Smooth muscle cell (in vitro differentiated cells): ENCODE data around the gene PARP16. TPM values are rescaled to one million over a fixed set of nuclear protein-coding genes. Genes with fewer than 3 reads are reported as not detected.

Experiments
- DNase-seq: peaks from one replicate; lab custom pipeline; 2025; ENCODE audit not compliant: unreplicated experiment; lab: John Stamatoyannopoulos, UW
- H2AFZ ChIP-seq: fragments of 200-600 bp; sonication (generic); 2 replicates; pipeline ENCODE4 v1.6.0; 2016; ENCODE audit warnings: antibody characterized with exemption, low read depth, mild to moderate bottlenecking
- H3F3A ChIP-seq: fragments of 200-600 bp; sonication (generic); 2 replicates; pipeline ENCODE4 v1.6.0; 2017; ENCODE audit warnings: antibody characterized with exemption, low read depth
- H3K27ac ChIP-seq: fragments of 200-600 bp; sonication (generic); 2 replicates; pipeline ENCODE4 v1.5.1; 2016; ENCODE audit warnings: low read depth, mild to moderate bottlenecking
- H3K27me3 ChIP-seq: fragments of 200-600 bp; sonication (generic); 2 replicates; pipeline ENCODE4 v1.6.1; 2016; ENCODE audit warnings: low read depth, mild to moderate bottlenecking
- H3K36me3 ChIP-seq: fragments of 200-600 bp; sonication (generic); 2 replicates; pipeline ENCODE4 v1.5.1; 2016; ENCODE audit warnings: low read depth
- H3K4me1 ChIP-seq: fragments of 200-600 bp; sonication (generic); 2 replicates; pipeline ENCODE4 v1.5.1; 2016; ENCODE audit warnings: low read depth
- H3K4me2 ChIP-seq: fragments of 200-600 bp; sonication (generic); 2 replicates; pipeline ENCODE4 v1.6.0; 2016; ENCODE audit warnings: mild to moderate bottlenecking
- H3K4me3 ChIP-seq: fragments of 200-600 bp; sonication (generic); 2 replicates; pipeline ENCODE4 v1.5.1; 2016; ENCODE audit warnings: mild to moderate bottlenecking
- H3K79me2 ChIP-seq: fragments of 200-600 bp; sonication (generic); 2 replicates; pipeline ENCODE4 v1.6.0; 2016; ENCODE audit warnings: low read depth, mild to moderate bottlenecking
- H3K9ac ChIP-seq: fragments of 200-600 bp; sonication (generic); 2 replicates; pipeline ENCODE4 v1.6.0; 2016; ENCODE audit warnings: low read depth
- H3K9me3 ChIP-seq: fragments of 200-600 bp; sonication (generic); replicated peaks from 2 replicates; pipeline ENCODE4 v1.5.1; 2016; ENCODE audit warnings: low read depth
- H4K20me1 ChIP-seq: fragments of 200-600 bp; sonication (generic); 2 replicates; pipeline ENCODE4 v1.6.0; 2016; ENCODE audit warnings: low read depth
- WGBS: methylation state at CpG from one replicate; pipeline ENCODE4 v1.1.7; 2016; ENCODE audit warnings: low lambda C conversion rate; 5-methylcytosine and 5-hydroxymethylcytosine counted together
- polyA plus RNA-seq: library from polyadenylated mRNA; unstranded; fragments of >200 nt; fragmentation: Nextera tagmentation; extraction: Ambion mirVana; gene quantifications from 2 replicates; pipeline ENCODE4 v1.2.1, GENCODE V29; 2016
- total RNA-seq: library from RNA; depleted of rRNA; stranded (reverse); fragments of >200 nt; gene quantifications from 2 replicates; pipeline ENCODE4 v1.2.3, GENCODE V29; 2014
- TF ChIP-seq, protein P1 (sequence below): fragments of 200-600 bp; sonication (generic); IDR thresholded peaks from 2 replicates; pipeline ENCODE4 v1.5.1; 2017; ENCODE audit warnings: borderline replicate concordance, mild to moderate bottlenecking, antibody characterized with exemption; ENCODE audit not compliant: insufficient read depth, poor library complexity, severe bottlenecking

Gene PARP16
- total and polyA plus RNA-seq, 2 experiments from 2014 or later: 6.0 to 15.1 TPM

DNA sequence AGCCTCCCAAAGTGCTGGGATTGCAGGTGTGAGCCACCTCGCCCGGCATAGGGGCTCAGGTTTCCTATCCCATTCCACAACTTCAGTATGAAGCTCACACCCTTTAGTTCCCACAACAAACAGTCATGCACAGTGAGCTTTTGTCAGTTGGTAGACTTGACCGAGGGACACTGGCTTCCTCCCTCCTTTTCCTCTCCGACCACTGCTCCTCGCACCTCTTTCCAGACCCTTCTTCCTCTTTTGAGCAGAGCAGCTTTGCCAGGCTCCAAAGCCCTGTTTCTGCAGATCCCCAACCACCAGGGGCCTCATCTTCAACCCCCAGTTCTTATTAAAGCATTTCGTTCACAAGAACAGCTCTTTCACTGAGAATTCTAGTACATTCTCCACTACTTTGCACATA lies 62.7 kb downstream of the PARP16 start:
- H3K36me3 ChIP-seq: no peaks in the 10 kb centered on the region
- no peaks in the 10 kb centered on the region for H3F3A ChIP-seq
- H3K9ac ChIP-seq: no peak overlapping the region
- H3K4me1 ChIP-seq: no peaks in the 10 kb centered on the region
- TF ChIP-seq, protein P1, sequence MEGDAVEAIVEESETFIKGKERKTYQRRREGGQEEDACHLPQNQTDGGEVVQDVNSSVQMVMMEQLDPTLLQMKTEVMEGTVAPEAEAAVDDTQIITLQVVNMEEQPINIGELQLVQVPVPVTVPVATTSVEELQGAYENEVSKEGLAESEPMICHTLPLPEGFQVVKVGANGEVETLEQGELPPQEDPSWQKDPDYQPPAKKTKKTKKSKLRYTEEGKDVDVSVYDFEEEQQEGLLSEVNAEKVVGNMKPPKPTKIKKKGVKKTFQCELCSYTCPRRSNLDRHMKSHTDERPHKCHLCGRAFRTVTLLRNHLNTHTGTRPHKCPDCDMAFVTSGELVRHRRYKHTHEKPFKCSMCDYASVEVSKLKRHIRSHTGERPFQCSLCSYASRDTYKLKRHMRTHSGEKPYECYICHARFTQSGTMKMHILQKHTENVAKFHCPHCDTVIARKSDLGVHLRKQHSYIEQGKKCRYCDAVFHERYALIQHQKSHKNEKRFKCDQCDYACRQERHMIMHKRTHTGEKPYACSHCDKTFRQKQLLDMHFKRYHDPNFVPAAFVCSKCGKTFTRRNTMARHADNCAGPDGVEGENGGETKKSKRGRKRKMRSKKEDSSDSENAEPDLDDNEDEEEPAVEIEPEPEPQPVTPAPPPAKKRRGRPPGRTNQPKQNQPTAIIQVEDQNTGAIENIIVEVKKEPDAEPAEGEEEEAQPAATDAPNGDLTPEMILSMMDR: no peak
- H3K4me3 ChIP-seq: no peak overlapping the region
- H3K79me2 ChIP-seq: no peaks in the 10 kb centered on the region
- no peaks in the 10 kb centered on the region for H3K9me3 ChIP-seq
- no peaks in the 10 kb centered on the region for H4K20me1 ChIP-seq
- 88% methylated on average over 6 of the region's 6 CpGs for WGBS
- DNase-seq: no peak
- no peaks in the 10 kb centered on the region for H3K27me3 ChIP-seq
- H3K27ac ChIP-seq: no peak overlapping the region
- no peak overlapping the region for H2AFZ ChIP-seq
- no peak overlapping the region for H3K4me2 ChIP-seq

DNA sequence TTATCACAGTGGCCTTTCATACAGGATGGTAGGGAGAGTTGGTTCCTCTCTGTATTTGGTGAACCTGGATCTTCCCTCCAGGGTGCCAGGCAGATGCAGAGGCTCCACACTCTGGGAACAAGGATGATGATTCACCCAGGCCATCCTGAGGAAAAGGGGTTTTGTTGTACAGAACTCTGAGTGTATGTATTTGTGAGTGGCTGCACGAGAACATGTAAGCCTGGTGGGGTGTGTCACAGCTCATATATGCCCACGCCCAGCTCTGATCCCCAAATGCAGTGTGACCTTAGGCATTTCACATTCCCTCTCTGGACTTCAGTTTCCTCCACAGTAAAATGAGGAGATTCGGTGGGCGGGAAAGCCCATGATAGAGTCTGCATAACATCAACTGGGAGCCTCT lies 63.8 kb downstream of the PARP16 start:
- H3K9me3 ChIP-seq: no peaks in the 10 kb centered on the region
- no peak overlapping the region for H3K4me3 ChIP-seq
- WGBS: 72% methylated on average over 4 of the region's 4 CpGs
- no peak overlapping the region for H3K9ac ChIP-seq
- no peak overlapping the region for H3K27ac ChIP-seq
- TF ChIP-seq, protein P1: no peak
- H3K36me3 ChIP-seq: no peaks in the 10 kb centered on the region
- no peaks in the 10 kb centered on the region for H3K27me3 ChIP-seq
- no peaks in the 10 kb centered on the region for H4K20me1 ChIP-seq
- H3K4me1 ChIP-seq: no peaks in the 10 kb centered on the region
- no peak overlapping the region for H3K4me2 ChIP-seq
- no peaks in the 10 kb centered on the region for H3F3A ChIP-seq
- H3K79me2 ChIP-seq: no peaks in the 10 kb centered on the region
- no peak for DNase-seq
- no peak overlapping the region for H2AFZ ChIP-seq

DNA sequence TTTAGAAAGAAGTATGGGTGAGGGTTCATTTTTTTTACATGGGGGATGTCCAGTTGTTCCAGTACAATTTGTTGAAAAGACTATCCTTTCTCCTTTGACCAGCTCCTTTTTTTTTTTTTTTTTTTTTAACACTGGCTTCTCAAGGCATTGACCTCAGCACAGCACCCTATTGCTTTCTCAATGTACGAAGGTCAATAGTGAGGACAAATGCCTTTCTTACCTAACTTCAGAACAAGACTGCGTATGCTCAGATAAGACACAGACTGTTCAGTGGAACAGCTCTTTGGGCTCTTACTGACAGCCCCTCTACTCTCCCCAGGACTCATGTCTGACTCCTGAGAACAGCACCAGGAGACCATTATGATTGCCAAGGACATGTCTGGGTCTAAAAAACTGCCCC lies 65.0 kb downstream of the PARP16 start:
- H4K20me1 ChIP-seq: no peaks in the 10 kb centered on the region
- DNase-seq: no peak
- H3K4me3 ChIP-seq: no peak overlapping the region
- no peak overlapping the region for H3K27ac ChIP-seq
- no peaks in the 10 kb centered on the region for H3K4me1 ChIP-seq
- H3K27me3 ChIP-seq: no peaks in the 10 kb centered on the region
- H2AFZ ChIP-seq: no peak overlapping the region
- WGBS: 91% methylated on average over 2 of the region's 2 CpGs
- H3K4me2 ChIP-seq: no peak overlapping the region
- no peaks in the 10 kb centered on the region for H3K9me3 ChIP-seq
- no peaks in the 10 kb centered on the region for H3K79me2 ChIP-seq
- no peak overlapping the region for H3K9ac ChIP-seq
- H3F3A ChIP-seq: no peaks in the 10 kb centered on the region
- no peaks in the 10 kb centered on the region for H3K36me3 ChIP-seq
- TF ChIP-seq, protein P1: no peak

DNA sequence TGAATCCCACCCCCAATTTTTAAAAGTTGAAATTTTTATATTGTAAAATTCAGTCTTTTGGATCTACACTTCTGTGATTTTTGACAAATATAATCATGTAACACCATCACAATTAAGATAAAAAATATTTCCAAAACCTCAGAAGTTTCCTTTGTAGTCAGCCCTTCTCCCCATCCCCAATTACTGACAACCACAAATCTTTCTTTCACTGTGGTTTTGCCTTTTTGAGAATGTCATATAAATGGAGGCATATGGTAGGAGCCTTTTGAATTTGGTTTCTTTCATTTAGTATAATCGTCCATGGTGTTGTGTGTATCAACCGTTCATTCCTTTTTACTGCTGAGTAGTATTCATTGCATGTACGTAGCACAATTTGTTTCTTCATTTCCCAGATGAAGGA lies 67.5 kb downstream of the PARP16 start:
- Histone ChIP-seq H3K27ac (no peak overlapping the region), H3K9ac (no peak overlapping the region), H3K4me1 (no peaks in the 10 kb centered on the region), H3K79me2 (no peaks in the 10 kb centered on the region), H3K9me3 (no peaks in the 10 kb centered on the region), H3F3A (no peaks in the 10 kb centered on the region), H2AFZ (no peak overlapping the region), H3K4me2 (no peak overlapping the region), H4K20me1 (no peaks in the 10 kb centered on the region), H3K4me3 (no peak overlapping the region), H3K36me3 (no peaks in the 10 kb centered on the region), H3K27me3 (no peaks in the 10 kb centered on the region)
- TF ChIP-seq, protein P1: no peak
- WGBS: 88% methylated on average over 3 of the region's 3 CpGs
- DNase-seq: no peak
